ENCODE data around the gene CAPN5.

Gene CAPN5

GRCh38 chr11:77120571-77120970 is 53.8 kb downstream of the CAPN5 start:
- no peak for DNase-seq (ENCODE audit: low read depth)

DNA sequence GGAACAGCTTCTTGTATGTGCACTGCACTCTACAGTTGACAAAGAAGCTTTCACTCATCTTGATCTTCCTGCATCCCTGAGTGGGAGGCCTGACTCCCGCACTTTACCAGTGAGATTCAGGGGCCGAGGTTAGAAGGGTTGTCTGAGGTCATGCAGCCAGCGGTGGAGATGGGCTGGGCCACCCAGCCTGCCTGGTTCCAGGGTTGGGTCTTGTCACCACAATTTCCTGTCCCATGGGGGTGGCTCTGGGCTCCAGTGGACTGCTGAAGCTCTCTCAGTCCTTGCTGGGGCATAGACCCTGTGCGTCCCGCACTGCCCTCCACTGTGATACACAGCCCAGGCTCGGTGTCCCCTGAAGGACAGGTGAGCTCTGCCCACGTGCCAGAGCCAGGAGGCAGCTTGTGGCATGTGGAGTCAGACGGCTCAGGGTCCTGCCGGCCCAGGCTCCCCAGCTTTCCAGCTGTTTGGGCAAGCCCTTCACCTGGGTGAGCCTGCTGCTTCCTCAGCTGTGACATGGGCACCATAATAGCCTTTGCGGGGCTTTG is 54.4 kb downstream of the CAPN5 start:
- no peak for DNase-seq (ENCODE audit: low read depth)

GRCh38 chr11:77121876-77122575 is 55.3 kb downstream of the CAPN5 start:
- no peak for DNase-seq (ENCODE audit: low read depth)

- DNase-seq (ENCODE audit: low read depth), result no peak
Observed at GRCh38 chr11:77122576-77123212, 55.9 kb downstream of the CAPN5 start.

- no peak for DNase-seq (ENCODE audit: low read depth)
Observed at GRCh38 chr11:77123591-77123990, 56.8 kb downstream of the CAPN5 start.

DNA sequence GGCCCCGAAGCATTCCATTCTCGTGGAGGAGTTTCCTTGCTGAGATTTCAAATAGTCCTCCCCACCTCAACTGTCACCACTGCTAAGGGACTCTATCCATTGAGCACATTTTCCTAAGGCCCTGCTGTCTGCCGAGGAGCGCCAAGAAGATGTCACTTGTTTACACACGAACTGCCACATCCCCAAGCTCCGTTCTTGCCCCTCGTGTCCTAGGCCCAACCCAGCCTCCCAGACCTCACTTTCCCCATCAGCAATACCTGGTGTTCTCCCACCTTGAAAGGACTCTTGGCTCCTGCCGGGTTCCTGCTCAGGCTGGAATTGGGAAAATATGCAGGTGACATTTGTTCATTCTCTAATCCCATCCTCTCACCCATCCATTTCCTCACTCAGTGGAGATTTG is 57.3 kb downstream of the CAPN5 start:
- DNase-seq (ENCODE audit: low read depth), result no peak

GRCh38 chr11:77124488-77124887 is 57.7 kb downstream of the CAPN5 start:
- no peak for DNase-seq (ENCODE audit: low read depth)

DNA sequence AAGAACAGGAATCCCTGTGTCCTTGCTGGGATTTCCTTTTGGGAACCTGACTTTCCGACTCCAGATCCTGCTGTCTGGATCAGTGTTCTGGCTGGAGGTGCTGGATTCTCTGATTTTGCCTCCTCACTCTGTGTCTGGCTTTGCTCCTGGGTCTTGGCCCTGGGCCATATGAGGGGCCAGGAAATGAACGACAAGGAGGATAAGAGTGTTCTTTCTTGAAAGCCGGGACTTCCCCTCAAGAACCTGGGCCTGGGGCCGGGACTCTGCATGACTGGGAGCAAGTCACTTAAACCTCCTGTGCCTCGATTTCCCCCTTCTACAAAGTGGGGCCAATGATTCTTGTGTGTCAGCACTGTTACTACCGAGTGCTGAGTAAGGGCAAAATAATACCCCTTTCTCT is 58.4 kb downstream of the CAPN5 start:
- DNase-seq (ENCODE audit: low read depth), result no peak

DNA sequence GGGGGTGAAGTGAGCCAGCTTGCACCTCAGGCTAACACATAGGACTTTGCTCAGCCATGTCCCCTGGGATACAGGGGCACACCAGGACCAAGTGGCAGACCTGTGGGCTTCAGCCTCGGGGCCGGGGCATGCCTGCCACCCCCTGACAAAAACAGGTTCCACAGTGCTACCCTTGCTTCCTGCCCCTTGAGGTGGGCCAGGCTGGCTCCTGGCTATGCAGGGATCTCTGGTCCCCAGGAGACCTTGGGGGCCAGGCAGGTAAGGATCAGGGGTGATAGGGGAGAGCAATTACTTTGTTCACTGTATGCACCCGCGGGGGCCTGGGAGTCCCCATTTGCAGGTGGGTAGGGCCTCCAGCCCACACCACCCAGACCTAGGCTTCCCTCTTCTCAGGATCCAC is 58.9 kb downstream of the CAPN5 start:
- no peak for DNase-seq (ENCODE audit: low read depth)

DNA sequence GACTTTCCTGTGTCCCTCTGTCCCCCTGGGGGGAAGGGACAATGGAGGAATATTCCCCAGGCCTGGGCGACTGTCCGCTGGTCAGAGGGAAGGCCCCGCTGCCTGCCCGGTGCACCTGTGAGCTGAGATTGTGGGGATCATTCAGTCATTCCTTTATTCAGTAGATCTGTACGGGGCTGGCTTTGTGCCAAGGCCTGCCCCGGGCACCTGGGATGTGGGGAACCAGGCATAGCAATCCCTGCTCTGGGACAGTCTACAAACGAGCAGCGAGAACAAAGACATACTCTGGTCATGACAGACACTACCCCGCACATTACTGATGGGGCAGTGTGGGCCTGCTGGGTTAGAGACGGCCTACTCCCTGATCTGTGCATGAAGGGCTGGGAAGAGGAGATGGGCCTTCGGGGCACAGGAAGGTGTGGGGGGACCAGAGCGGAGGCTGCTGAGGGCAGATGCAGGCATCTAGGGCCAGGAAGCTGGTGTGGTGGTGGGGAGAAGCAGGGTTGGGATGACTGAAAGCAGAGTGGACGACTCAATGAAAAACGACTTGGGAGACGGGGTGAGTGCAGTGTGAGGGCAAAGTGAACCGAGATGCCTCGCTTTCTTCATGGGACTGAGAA is 59.5 kb downstream of the CAPN5 start:
- DNase-seq (ENCODE audit: low read depth), result no peak

DNA sequence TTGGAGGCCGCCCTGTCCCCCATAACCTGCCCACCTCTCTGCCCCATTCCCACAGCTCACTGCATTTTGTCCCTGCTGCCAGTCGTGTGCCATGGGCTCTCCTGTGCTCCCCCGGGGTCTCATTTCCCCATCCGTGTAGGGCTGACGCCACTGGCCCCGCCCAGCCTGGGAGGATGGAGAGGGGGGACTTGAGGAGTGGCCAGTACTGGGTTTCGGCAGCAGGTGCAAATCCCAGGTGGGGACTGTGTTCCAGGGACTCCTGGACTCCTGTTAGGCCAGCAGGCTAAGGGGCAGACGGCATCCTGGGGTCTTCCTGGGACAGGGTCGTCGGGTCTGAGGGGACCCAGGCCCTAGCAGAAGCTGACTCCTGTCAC is 60.1 kb downstream of the CAPN5 start:
- no peak for DNase-seq (ENCODE audit: low read depth)

DNA sequence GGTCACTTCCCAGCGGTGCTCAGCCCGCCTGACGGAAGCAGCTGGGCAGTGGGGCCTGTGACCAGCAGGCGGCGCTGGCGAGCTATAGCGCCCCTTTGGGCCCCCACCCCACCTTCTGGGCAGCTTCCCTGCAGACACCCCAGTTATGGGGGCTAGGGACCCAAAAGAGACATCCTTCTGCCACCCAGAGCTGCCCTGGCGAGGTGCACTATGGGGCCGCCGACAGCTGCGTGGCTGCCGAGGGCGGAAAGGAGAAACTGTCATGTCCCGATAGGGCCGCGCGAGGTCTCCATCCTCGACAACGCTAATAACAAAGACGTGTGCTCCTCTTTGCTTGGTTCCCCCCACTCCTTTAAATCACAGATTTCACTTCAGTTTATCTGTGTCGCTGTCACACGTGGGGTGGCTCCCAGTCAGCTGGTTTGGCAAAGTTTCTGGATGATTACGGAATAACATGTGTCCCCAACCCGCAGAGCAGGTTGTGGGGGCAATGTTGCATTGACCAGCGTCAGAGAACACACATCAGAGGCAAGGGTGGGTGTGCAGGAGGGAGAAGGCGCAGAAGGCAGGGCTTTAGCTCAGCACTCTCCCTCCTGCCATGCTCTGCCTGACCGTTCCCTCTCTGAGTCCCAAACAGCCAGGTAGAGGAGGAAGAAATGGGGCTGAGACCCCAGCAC is 60.6 kb downstream of the CAPN5 start:
- peak; percentile 50 for DNase-seq (ENCODE audit: low read depth)

- no peak for DNase-seq (ENCODE audit: low read depth)
Observed at GRCh38 chr11:77127920-77128691, 61.3 kb downstream of the CAPN5 start, which contains the start of gene MYO7A. TSS of gene MYO7A (plus strand) at chr11:77128246. CDS start at chr11:77130635, 2,389 bp downstream.

DNA sequence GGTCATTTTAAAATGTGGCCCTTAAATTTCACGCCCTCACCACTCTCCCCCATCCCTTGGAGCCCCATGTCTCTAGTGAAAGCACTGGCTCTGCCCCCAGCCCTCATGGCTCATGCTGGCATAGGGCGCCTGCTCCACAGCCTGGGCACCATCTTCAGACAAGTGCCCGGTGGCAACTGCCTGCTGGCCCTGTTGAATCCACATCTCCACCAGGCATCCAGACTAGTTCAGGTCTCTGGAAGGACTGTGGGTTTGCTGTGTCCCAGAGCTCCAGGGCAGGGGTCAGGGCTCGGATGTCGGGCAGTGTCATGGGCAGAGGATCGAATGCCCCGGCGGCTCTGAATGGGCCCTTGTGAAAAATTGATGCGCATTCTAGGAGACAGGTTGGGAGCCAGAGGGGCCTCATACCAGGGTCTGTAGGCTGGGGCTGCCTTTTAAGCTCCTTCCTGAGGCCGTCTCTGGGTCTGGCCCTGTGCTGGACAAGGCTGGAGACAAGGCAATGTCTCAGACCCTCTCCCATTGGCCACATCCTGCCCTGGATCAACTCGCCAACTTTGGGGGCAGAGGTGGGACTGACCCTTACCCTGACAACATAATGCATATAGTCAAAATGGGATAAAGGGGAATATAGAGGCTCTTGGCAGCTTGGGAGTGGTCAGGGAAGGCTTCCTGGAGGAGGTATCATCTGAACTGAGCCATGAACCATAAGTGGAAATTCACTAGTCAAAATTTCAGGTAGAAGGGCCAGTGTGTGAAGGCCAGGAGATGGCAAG is 62.5 kb downstream of the CAPN5 start:
- no peak for DNase-seq (ENCODE audit: low read depth)

GRCh38 chr11:77129842-77130756 is 63.3 kb downstream of the CAPN5 start:
- no peak for DNase-seq (ENCODE audit: low read depth)

- no peak for DNase-seq (ENCODE audit: low read depth)
Observed at GRCh38 chr11:77130763-77131513, 64.2 kb downstream of the CAPN5 start.

DNA sequence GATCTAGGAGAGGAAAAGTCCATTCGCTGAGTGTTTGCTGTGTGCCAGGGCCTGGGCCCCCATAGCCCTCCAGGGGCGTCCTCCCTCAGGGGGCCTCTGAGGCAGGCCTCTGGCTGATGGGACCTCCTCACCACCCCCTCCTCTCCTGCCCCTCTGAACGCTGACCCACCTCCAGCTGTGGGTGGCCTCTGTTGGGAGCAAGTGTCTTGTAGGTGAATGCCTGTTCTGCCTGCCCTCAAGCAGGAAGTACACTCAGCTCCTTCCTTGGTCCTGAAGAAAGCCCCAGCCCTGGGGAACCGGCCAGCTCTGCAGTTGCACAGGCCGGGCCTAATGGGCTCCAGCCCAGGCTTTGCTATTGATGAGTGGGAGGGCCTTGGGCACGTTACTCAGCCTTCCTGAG is 64.8 kb downstream of the CAPN5 start:
- DNase-seq (ENCODE audit: low read depth), result no peak

GRCh38 chr11:77135069-77135468 is 68.3 kb downstream of the CAPN5 start:
- DNase-seq (ENCODE audit: low read depth), result no peak

- DNase-seq (ENCODE audit: low read depth), result peak; percentile 15
Observed at GRCh38 chr11:77136074-77136473, 69.3 kb downstream of the CAPN5 start.

Data from activated T-cell treated with anti-CD3 and anti-CD28 coated beads for 48 hours (primary cell).